PFSK-1 (cell line): ENCODE results near the gene NSMCE1.

Experiments used
- FOXP2 ChIP-seq: optimal IDR thresholded peaks from 2 replicates; pipeline ENCODE3; 2011; ENCODE audit warnings: borderline replicate concordance, control low read depth, inconsistent platforms; ENCODE audit not compliant: insufficient read depth; ENCODE audit errors: extremely low read length, extremely low read depth
- POLR2AphosphoS5 ChIP-seq: IDR thresholded peaks from 2 replicates; pipeline ENCODE4 v1.6.1; 2012; ENCODE audit warnings: low read depth, mild to moderate bottlenecking, control low read depth, low read length, moderate library complexity
- SIN3A ChIP-seq: IDR thresholded peaks from 2 replicates; pipeline ENCODE4 v1.6.1; 2012; ENCODE audit warnings: mild to moderate bottlenecking, low read length, moderate library complexity, borderline replicate concordance; ENCODE audit not compliant: insufficient read depth
- TAF1 ChIP-seq: IDR thresholded peaks from 2 replicates; pipeline ENCODE4 v1.6.1; 2012; ENCODE audit warnings: low read length, control low read depth, borderline replicate concordance; ENCODE audit not compliant: insufficient read depth
- TF ChIP-seq, protein P1 (sequence below), 2 experiments: IDR thresholded peaks; 2 replicates each; pipeline versions ENCODE4 v1.6.1 to v1.8.0; 2011 to 2012; ENCODE audit warnings: low read depth in 2 of 2, low read length in 2 of 2, control low read depth in 1 of 2, inconsistent platforms in 1 of 2, mild to moderate bottlenecking in 1 of 2, moderate library complexity in 1 of 2; ENCODE audit not compliant: insufficient read depth in 1 of 2

The NSMCE1 gene

DNA sequence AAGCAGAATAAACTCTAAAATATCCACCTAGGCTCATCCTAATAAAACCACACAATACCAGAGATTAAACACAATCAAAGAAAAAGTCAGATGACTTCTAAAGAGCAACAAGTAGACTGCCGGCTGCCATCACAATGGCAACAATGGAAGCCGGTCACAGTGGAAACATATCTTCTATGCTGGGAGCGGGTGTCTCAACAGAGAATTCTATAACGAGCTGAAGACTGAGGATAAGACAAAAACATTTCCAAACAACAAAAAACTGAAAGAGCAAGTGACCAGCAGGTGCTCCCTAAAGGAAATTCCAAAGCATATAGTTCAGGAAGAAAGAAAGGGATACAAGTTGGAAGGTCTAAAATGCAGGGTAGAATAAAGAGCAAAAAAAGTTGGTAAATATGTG, 8.9 kb downstream of the NSMCE1 start:
- TF ChIP-seq POLR2AphosphoS5, result no peak
- no peak for TF ChIP-seq FOXP2
- TF ChIP-seq, protein P1, sequence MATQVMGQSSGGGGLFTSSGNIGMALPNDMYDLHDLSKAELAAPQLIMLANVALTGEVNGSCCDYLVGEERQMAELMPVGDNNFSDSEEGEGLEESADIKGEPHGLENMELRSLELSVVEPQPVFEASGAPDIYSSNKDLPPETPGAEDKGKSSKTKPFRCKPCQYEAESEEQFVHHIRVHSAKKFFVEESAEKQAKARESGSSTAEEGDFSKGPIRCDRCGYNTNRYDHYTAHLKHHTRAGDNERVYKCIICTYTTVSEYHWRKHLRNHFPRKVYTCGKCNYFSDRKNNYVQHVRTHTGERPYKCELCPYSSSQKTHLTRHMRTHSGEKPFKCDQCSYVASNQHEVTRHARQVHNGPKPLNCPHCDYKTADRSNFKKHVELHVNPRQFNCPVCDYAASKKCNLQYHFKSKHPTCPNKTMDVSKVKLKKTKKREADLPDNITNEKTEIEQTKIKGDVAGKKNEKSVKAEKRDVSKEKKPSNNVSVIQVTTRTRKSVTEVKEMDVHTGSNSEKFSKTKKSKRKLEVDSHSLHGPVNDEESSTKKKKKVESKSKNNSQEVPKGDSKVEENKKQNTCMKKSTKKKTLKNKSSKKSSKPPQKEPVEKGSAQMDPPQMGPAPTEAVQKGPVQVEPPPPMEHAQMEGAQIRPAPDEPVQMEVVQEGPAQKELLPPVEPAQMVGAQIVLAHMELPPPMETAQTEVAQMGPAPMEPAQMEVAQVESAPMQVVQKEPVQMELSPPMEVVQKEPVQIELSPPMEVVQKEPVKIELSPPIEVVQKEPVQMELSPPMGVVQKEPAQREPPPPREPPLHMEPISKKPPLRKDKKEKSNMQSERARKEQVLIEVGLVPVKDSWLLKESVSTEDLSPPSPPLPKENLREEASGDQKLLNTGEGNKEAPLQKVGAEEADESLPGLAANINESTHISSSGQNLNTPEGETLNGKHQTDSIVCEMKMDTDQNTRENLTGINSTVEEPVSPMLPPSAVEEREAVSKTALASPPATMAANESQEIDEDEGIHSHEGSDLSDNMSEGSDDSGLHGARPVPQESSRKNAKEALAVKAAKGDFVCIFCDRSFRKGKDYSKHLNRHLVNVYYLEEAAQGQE (IDR thresholded peaks at IDR 0.05; ENCODE audit: insufficient read depth in 1 of 2, low read depth in 2 of 2, low read length in 2 of 2), result no peak
- no peak for TF ChIP-seq SIN3A
- TF ChIP-seq TAF1, result no peak

DNA sequence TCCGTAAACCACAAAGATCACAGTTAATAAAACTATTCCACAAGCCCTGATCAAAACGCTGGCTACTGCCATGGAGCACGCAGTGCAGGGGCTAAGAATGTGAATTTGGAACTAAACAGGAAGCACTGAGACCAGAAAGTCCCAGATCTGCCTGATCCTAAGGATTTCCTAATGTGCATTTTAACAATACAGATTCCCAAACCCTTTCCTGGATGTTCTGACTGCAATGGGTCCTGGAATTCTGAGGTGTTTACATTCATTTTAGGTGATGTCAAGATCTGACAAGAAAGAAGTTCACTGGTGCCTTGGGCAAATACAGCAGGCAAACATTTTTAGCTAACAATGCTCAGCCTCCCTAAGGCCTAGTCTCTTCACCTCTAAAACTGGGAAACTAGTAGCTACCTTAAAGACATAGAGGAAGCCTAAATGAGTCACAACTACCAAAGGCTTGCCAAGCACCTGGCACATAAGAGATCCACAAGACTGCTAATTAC, 10.3 kb downstream of the NSMCE1 start:
- no peak for TF ChIP-seq TAF1
- TF ChIP-seq FOXP2, result no peak
- TF ChIP-seq, protein P1 (IDR thresholded peaks at IDR 0.05; ENCODE audit: insufficient read depth in 1 of 2, low read depth in 2 of 2, low read length in 2 of 2), result no peak
- TF ChIP-seq SIN3A, result no peak
- no peak for TF ChIP-seq POLR2AphosphoS5

DNA sequence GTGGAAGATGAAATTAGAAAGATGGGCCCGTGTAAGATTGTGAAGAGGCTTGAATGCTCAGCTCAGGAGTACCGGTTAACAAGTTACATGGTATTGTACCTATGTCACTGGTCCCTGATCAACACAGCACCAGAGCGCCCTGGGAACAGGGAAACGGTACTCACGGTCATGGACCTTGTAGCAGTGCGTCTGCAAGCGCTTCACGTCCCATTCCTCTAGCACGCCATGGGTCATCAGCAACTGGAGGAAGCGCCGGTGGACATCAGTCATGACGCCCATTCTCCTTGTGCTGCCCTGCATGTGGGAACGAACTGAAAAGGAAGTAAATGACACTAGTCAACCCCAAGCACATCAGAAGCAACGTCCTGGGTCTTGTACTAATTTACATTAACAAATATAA, 11.3 kb downstream of the NSMCE1 start:
- no peak for TF ChIP-seq FOXP2
- no peak for TF ChIP-seq TAF1
- no peak for TF ChIP-seq SIN3A
- TF ChIP-seq, protein P1 (IDR thresholded peaks at IDR 0.05; ENCODE audit: insufficient read depth in 1 of 2, low read depth in 2 of 2, low read length in 2 of 2), result no peak
- TF ChIP-seq POLR2AphosphoS5, result no peak

DNA sequence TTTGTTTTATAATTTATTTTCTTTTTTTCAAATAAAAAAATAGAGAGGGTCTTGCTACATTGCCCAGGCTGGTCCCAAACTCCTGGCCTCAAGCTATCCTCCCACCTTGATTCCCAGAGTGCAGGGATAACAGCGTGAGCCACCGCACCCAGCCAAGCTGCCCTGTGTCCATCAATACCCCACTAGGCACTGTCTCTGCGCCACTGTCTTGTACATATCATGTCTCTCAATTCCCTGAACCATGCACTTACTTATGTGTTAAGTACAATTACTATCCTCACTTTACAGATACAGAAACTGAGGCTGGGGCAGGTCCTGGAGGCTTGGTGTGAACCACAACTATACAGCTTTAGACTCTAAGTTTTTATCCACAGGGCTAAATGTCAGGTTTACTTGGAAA, 11.7 kb downstream of the NSMCE1 start:
- TF ChIP-seq, protein P1 (IDR thresholded peaks at IDR 0.05; ENCODE audit: insufficient read depth in 1 of 2, low read depth in 2 of 2, low read length in 2 of 2), result no peak
- TF ChIP-seq TAF1 (no peak), POLR2AphosphoS5 (no peak), SIN3A (no peak), FOXP2 (no peak)
